Uterus (tissue), 2 donors: Measurements from ENCODE around the gene LTF.

Experiments used
- CTCF ChIP-seq, 4 experiments: fragments of 200-600 bp in 2 of 4; fragments of 450-650 bp in 2 of 4; sonication (generic) in 2 of 4; IDR thresholded peaks; one replicate each; pipeline ENCODE4 v1.5.1; 2016 to 2019; ENCODE audit warnings: antibody characterized with exemption in 4 of 4, mild to moderate bottlenecking in 2 of 4, moderate library complexity in 1 of 4
- POLR2A ChIP-seq, 2 donors: fragments of 450-650 bp; IDR thresholded peaks; one replicate each; pipeline ENCODE4 v1.6.1; 2016; ENCODE audit warnings: antibody characterized with exemption in 2 of 2, mild to moderate bottlenecking in 1 of 2, moderate library complexity in 1 of 2

GRCh38 chr3:46454209-46454595 lies 10.5 kb downstream of the LTF start:
- no peak for TF ChIP-seq CTCF (IDR thresholded peaks at IDR 0.05)
- TF ChIP-seq POLR2A (IDR thresholded peaks at IDR 0.05): no peak
